ENCODE measurements around the gene CD3E. TPM values are rescaled to one million over a fixed set of nuclear protein-coding genes. Genes with fewer than 3 reads are reported as not detected.

CD3E gene
- total RNA-seq, 1 donor = not detected

DNA sequence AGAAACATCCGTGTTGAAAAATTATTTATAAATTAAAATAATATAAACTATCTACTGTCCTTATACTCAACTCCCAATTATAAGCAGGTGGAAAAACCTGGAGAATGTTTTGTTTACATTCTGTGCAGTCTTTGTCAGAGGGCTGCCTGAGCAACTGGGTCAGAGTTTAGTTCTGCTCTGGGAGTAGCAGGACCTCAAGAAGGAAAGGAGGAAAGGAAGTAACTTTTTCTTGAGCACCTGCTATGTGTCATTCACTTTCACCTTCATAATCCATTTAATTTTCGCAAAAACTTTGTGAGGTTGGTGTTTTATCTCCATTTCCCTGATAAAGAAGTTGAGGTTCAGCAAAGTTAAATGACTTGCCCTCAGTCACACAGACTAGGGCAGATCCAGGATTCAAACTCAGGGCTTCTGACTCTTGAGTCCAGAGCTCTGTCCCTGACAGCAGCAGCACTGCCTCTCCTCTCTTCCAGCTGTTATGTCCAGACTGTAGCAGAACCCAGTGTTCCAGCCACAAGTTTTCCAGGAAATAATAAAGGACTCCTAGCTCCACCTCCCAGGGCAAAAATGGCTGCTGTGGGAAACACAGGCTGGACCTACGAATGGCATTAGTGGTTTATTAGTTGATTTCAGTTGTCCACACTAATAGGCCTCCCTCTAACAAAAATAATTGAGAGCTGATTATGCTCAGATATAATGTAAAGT is 6.4 kb downstream of the CD3E start:
- TF ChIP-seq, protein P1, sequence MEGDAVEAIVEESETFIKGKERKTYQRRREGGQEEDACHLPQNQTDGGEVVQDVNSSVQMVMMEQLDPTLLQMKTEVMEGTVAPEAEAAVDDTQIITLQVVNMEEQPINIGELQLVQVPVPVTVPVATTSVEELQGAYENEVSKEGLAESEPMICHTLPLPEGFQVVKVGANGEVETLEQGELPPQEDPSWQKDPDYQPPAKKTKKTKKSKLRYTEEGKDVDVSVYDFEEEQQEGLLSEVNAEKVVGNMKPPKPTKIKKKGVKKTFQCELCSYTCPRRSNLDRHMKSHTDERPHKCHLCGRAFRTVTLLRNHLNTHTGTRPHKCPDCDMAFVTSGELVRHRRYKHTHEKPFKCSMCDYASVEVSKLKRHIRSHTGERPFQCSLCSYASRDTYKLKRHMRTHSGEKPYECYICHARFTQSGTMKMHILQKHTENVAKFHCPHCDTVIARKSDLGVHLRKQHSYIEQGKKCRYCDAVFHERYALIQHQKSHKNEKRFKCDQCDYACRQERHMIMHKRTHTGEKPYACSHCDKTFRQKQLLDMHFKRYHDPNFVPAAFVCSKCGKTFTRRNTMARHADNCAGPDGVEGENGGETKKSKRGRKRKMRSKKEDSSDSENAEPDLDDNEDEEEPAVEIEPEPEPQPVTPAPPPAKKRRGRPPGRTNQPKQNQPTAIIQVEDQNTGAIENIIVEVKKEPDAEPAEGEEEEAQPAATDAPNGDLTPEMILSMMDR (IDR thresholded peaks at IDR 0.05; ENCODE audit: insufficient read depth, low read depth, low read length) = no peak
- no peak for DNase-seq (ENCODE audit: low read depth)
- no peak overlapping the region for H3K4me3 ChIP-seq (ENCODE audit: low read depth, low read length)

GRCh38 chr11:118311518-118311917 is 7.0 kb downstream of the CD3E start:
- no peak overlapping the region for H3K4me3 ChIP-seq (ENCODE audit: low read depth, low read length)
- no peak for DNase-seq (ENCODE audit: low read depth)
- TF ChIP-seq, protein P1 (IDR thresholded peaks at IDR 0.05; ENCODE audit: insufficient read depth, low read depth, low read length) = no peak

GRCh38 chr11:118312328-118312727 is 7.8 kb downstream of the CD3E start:
- no peak overlapping the region for H3K4me3 ChIP-seq (ENCODE audit: low read depth, low read length)
- TF ChIP-seq, protein P1 (IDR thresholded peaks at IDR 0.05; ENCODE audit: insufficient read depth, low read depth, low read length) = no peak
- no peak for DNase-seq (ENCODE audit: low read depth)

DNA sequence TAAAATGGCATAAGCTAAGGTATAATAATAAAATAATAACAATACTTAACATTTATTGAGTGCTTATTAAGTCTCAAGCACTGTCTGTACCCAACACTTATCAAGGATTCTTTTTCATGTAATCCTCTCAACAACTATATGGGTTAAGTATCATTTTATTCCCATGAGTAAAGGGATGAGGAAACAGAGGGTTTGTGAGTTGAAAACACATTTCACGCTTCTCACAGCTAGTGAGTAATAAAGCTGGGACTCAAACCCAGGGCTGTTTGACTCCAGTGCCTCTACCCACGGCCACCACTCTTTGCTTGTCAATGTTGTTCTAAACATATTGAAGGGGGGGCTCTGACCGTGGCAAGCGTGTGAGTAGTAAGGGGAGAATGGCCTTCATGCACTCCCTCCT is 8.7 kb downstream of the CD3E start:
- H3K4me3 ChIP-seq (ENCODE audit: low read depth, low read length) = no peak overlapping the region
- DNase-seq (ENCODE audit: low read depth) = no peak
- TF ChIP-seq, protein P1 (IDR thresholded peaks at IDR 0.05; ENCODE audit: insufficient read depth, low read depth, low read length) = no peak

DNA sequence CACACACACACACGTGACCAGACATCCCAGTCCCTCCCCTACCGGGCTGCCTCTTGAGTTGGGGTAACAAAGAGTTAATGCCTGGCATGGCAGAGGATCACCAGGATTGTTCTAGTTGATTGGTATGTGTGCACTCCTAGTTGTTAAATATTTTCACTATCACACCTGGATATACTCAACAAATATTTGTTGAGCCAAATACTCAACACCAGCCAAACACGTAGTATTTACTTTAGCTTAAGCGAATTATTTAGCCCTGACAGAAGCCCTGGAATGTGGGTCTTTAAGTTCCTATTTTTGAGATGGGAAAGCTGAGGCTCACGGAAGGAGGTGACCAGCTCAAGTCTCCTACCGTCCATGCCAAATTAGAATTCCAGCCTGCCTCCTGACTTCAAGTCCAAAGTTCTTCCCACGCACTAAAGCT is 10.5 kb downstream of the CD3E start:
- no peak for DNase-seq (ENCODE audit: low read depth)
- no peak overlapping the region for H3K4me3 ChIP-seq (ENCODE audit: low read depth, low read length)
- TF ChIP-seq, protein P1 (IDR thresholded peaks at IDR 0.05; ENCODE audit: insufficient read depth, low read depth, low read length) = no peak

- no peak for DNase-seq (ENCODE audit: low read depth)
- TF ChIP-seq, protein P1 (IDR thresholded peaks at IDR 0.05; ENCODE audit: insufficient read depth, low read depth, low read length) = no peak
- H3K4me3 ChIP-seq (ENCODE audit: low read depth, low read length) = no peak overlapping the region
These were observed 13.6 kb downstream of the CD3E start for GRCh38 chr11:118318124-118318523.
